ENCODE measurements around the gene DKC1.

DKC1 gene

GRCh38 chrX:154762537-154763296 lies at the start of gene DKC1:
Gene DKC1, plus strand, starts transcription at chrX:154762864. Its CDS starts 102 bp downstream, at chrX:154762966.
- peak; percentile 95 to 97 for DNase-seq

GRCh38 chrX:154714925-154715324 lies 47.7 kb upstream of the DKC1 start:
- DNase-seq: peak; percentile 42 to 70

DNA sequence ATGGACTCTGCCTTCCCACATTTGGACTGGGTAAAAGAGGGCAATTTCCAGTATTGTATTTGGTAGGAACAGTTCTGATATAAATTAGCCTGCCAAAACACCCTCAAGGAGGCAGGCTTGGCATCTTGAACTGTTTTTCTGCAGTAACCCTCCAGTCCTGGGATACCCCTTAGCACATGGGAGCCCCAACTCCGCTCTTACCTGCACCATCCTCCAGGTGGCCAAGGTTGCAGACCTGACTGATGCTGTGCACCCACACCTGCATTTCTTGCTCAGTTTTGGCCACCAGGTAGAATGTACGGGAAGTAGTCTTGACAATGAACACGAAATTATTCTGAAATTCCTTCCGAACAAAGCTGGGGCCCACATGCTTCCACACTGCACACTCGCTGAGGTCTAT lies 46.8 kb upstream of the DKC1 start:
- no peak for DNase-seq

DNA sequence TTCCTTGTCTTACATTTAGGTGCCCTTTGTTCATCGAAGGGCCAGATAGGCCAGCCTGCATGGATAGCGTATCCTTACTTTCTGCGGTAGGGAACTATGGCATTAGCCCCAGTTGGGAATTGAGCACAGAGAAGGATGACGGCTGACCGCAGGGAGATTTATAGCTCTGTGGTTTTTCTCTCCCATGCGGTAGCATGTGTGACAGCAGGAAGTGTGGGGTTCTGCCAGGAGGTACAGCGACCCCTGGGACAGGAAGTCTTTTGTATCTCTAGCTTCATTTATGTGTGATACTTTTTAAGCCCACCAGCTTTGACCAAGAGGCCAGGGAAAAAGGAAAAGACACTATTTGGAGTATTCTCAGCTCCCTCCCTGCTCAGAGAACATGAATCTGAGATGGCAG lies 44.8 kb upstream of the DKC1 start:
- DNase-seq: peak; percentile 37 to 46

DNA sequence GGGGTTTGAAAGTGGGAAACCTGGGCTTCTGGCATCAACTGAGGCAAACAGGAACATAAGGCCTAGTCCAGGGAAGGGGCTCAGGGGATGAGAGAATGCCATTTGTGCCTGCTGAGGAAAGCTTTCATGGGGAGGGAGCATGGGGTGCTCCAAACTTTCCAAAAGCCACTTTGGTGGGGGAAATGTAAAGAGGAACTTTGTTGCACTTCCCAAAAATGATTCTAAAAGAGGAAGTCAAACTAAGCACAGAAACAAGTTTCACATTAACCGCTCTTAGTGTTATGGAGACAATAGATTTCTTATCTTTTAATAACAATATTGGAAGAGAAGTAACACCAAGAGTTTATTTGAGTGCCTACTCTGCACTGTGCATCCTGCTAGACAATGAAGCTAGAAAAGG lies 44.0 kb upstream of the DKC1 start:
- no peak for DNase-seq

- DNase-seq: peak; percentile 47 to 58
These were observed 43.5 kb upstream of the DKC1 start for GRCh38 chrX:154719132-154719675.

- DNase-seq: no peak
These were observed 42.6 kb upstream of the DKC1 start for GRCh38 chrX:154720067-154720466.

DNA sequence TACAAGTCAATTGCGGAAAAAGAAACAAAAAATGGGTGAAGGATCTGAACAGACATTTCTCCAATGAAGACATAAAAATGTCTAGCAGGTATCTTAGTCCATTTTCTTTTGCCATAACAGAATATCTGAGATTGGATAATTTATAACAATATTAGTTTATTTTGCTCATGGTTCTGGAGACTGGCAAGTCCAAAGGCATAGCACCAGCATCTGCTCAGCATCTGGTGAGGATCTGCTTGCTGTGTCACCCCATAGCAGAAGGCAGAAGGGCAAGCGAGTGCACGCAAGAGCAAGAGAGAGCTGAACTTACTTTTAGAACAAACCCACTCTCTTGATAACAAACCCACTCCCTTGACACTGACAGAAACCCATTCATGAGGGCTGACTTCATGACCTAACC lies 41.5 kb upstream of the DKC1 start:
- DNase-seq: no peak

DNA sequence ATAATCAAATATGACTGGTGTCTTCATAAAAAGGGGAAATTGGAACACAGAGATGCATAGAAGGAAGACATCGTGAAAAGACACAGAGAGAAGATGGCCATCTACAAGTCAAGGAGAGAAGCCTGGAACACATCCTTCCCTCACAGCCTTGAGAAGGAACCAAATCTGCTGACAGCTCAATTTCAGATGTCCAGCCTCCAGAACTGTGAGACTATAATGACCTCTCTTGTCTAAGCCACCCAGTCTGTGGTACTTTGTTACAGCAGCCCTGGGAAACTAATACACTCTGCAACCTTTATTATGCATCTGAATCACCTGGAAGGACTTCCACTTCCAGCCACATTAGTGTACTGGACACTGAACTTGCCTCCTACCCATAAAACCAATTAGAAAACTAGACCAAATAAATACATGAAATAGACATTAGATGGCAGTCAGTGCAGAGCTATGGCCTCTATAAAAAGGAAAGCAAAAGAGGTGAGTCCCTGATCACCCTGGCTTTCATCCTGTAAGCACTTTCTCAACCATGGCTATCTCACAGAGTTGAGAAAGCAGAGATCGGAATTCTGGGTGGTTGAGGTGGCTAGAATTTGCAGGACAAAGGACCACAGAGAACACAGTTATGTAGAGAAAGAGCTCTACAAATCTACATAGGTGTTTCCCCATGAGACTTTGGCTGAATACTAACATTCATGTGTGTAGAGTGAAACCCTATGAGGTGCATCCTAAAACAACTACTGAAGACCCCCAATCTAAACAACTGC lies 37.5 kb upstream of the DKC1 start:
- DNase-seq: peak in 1 of 2 donors; percentile 37

GRCh38 chrX:154727418-154727817 lies 35.2 kb upstream of the DKC1 start:
- DNase-seq: no peak

GRCh38 chrX:154727871-154728270 lies 34.8 kb upstream of the DKC1 start:
- DNase-seq: no peak

DNA sequence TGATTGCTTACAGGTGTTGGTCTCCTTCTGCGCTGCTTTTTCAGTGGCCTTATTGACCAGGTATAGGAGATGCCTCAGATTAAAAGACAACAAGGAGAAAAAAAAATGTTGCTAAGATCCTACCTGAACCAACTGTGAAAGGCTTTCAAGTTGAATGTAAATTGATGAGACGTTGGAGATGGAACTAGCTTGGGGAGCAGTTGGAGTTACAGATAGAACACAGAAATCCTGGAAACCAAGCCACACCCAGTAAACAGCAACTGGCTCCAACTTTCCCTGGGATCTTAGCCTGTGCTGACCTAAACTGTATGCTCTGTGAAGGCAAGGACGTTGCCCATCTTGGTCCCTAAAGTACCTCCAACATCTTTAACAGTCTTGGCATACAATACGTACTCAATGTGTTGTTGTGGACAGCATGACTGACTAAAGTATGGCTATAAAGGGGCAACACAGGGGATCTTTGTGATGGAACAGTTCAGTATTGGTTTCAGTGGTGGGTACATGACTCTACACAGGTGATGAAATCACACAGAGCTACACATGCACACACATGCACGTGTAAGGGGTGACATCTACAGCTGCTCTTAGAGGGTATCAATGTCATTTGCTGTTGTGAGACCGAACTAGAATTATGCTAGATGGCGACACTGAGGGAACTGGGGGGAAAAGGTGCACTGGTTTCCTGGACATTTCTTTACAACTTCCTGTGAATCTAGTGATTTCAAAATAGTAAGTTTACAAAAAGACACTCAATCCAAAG lies 34.1 kb upstream of the DKC1 start:
- no peak for DNase-seq

DNA sequence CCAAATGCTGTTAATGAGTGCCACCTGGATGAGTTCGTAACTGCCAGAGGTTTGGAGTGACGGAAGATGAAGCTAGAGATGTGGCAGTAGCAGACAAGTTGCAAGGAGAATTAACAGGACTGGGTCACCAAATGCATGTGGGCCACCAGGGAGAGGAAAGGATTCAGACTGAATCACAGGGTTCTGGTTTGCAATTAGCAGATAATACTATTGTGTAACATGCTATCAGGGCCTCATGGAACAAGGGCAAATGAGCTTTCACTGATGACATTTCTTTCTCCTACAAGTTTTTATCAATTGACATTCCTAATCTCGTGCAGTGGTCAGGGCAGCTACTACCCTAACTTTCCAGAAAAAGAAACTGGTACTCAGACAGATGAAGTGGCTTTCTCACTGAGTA lies 33.2 kb upstream of the DKC1 start:
- no peak for DNase-seq

GRCh38 chrX:154730253-154730891 lies 32.3 kb upstream of the DKC1 start:
- DNase-seq: no peak

GRCh38 chrX:154731184-154731583 lies 31.5 kb upstream of the DKC1 start:
- DNase-seq: peak; percentile 33 to 46

DNA sequence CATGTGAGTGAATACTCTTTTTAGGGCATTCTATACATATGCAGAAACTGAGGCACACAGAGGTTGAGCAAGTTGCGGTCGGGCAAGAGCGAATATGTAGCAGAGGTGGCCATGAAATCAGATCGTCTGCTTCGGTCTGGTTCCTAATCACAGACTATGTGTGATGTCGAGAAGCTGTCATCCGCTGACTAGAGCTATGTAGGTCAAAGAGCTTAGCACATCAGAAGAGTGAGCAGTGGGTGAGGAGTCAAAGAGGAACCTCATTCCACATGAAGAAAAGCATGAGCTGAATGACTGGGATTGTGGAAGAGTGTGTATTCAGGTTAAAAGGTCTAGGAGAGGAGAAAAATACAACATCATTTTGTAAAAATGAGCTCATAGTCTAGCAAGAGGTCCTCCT lies 30.8 kb upstream of the DKC1 start:
- peak; percentile 33 to 36 for DNase-seq

- DNase-seq: no peak
These were observed 30.1 kb upstream of the DKC1 start for GRCh38 chrX:154732421-154733065.

DNA sequence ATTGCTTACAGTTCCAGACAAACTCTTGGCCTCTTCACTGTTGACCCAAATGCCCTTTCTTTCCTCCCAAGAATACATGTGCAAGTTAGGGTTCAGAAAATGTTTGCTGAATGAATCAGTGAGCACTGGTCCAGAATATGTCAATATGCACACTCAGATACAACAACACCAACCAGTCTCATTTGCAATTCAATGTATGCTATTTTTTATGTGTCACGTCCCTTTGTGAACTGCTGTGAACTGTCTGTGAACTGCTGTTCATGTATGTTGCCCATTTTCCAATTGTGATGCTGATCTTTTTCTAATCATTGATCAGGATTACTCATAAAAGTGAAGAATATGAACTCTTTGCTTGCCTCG lies 29.6 kb upstream of the DKC1 start:
- DNase-seq: no peak

GRCh38 chrX:154734061-154734781 lies 28.4 kb upstream of the DKC1 start:
- DNase-seq: peak; percentile 42 to 48

- DNase-seq: no peak
These were observed 26.8 kb upstream of the DKC1 start for GRCh38 chrX:154735695-154736393.

DNA sequence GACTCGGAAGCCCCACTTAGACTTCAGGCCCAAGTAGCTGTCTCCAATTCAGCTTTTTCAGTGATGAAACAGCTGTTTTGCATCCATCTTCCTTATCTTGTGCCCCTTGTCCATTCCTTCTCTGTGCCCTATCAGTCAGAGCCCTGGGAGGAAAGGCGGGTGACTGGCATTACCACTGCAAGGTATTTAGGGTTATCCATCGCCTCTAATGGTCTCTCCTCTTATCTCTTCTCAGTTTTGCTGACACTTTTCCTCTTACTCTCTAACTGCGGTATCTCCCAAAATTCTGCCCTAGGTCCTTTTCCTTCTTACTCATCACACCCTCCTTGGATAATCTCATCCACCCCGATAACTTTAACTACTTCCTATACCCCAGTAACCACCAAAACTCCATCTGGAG lies 25.5 kb upstream of the DKC1 start:
- DNase-seq: no peak

All from CD4-positive, alpha-beta T cell treated with Interleukin-1 beta for 1 hour (primary cell).